GM12865 (cell line): Measurements from ENCODE around the gene LTA4H.

Source experiments
- DNase-seq: peaks from one replicate; pipeline ENCODE4 v3.0.0; 2010; ENCODE audit warnings: low read depth
- H3K4me3 ChIP-seq: 2 replicates; pipeline ENCODE4 v1.5.1; 2011; ENCODE audit warnings: mild to moderate bottlenecking, low read depth, low read length, control low read depth
- TF ChIP-seq, protein P1 (sequence below): IDR thresholded peaks from 2 replicates; pipeline ENCODE4 v1.5.1; 2011; ENCODE audit warnings: low read length, control low read depth, low read depth, inconsistent platforms; ENCODE audit not compliant: insufficient read depth; ENCODE audit errors: missing control alignments

LTA4H gene

GRCh38 chr12:96064966-96065365 lies 29.6 kb upstream of the LTA4H start:
- DNase-seq, result no peak
- TF ChIP-seq, protein P1, sequence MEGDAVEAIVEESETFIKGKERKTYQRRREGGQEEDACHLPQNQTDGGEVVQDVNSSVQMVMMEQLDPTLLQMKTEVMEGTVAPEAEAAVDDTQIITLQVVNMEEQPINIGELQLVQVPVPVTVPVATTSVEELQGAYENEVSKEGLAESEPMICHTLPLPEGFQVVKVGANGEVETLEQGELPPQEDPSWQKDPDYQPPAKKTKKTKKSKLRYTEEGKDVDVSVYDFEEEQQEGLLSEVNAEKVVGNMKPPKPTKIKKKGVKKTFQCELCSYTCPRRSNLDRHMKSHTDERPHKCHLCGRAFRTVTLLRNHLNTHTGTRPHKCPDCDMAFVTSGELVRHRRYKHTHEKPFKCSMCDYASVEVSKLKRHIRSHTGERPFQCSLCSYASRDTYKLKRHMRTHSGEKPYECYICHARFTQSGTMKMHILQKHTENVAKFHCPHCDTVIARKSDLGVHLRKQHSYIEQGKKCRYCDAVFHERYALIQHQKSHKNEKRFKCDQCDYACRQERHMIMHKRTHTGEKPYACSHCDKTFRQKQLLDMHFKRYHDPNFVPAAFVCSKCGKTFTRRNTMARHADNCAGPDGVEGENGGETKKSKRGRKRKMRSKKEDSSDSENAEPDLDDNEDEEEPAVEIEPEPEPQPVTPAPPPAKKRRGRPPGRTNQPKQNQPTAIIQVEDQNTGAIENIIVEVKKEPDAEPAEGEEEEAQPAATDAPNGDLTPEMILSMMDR, result no peak
- no peak overlapping the region for H3K4me3 ChIP-seq

DNA sequence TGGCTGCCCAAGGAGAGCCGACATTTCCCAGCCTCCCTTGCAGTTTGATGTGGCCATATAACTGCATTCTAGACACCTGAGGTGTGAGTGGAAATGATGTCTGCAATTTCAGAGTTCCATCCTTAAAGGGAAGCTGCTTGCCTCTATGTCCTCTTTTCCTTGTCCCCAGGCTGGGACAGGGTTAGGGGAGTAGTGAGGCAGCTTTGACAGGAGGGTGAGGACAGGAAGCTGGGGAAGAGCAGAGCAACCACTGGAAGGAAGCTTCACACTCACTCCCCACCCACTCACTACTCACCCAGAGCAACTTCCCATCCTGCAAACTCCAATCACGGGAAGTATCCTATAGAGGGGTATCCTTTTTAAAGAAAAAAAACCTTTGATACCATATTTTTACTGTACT lies 28.9 kb upstream of the LTA4H start:
- no peak for DNase-seq
- TF ChIP-seq, protein P1, result no peak
- H3K4me3 ChIP-seq, result no peak overlapping the region

DNA sequence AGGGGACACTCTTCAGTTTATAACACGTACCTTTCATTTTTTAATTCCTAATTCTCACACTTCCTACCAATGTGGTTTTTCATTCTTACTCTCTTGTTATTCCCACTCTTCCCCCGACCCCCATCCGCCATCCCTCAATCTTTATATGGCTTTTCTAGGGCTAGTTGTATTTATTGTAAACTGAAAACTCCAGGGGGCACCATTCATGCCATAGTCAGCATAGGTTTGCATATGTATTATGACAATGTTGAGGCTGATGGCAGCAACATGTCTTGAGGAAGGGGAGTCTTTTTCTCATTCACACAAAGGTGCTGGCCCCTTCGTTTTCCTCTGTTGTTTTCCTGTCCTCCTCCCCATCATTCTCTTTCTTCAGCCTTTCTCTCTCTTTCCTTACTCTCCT lies 27.7 kb upstream of the LTA4H start:
- H3K4me3 ChIP-seq, result no peak overlapping the region
- TF ChIP-seq, protein P1, result no peak
- DNase-seq, result peak; percentile 21

DNA sequence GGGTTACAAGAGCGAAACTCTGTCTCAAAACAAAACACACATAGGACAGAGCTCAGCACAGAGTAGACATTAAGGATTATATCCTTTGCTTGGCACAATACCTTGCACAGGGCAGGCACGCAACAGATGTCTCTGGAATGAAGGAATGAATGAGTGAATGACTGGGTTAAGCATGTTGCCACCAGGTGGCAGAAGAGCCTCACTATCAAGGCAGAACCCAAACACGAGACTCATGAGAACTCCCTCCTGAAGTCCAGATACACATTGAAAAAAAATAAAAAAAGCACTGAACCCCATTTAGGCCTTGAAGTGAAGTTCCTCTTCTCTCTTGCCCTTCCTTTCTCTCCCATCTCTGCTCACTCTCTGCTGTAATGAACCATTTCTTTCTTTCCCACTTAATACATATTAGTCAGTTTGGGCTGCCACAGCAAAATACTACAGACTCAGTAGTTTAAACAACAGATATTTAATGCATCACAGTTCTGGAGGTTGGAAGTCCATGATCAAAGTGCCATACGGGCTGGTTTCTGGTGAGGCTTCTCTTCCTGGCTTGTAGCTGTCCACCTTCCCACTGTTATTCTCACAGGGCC lies 26.6 kb upstream of the LTA4H start:
- no peak overlapping the region for H3K4me3 ChIP-seq
- DNase-seq, result peak; percentile 88
- TF ChIP-seq, protein P1, result peak; percentile 78

- no peak for DNase-seq
- TF ChIP-seq, protein P1, result no peak
- H3K4me3 ChIP-seq, result no peak overlapping the region
These were observed 25.9 kb upstream of the LTA4H start for GRCh38 chr12:96061323-96061722.

GRCh38 chr12:96060041-96060440 lies 24.7 kb upstream of the LTA4H start:
- no peak overlapping the region for H3K4me3 ChIP-seq
- TF ChIP-seq, protein P1, result no peak
- no peak for DNase-seq

GRCh38 chr12:96057986-96058553 lies 22.7 kb upstream of the LTA4H start:
- DNase-seq, result no peak
- no peak overlapping the region for H3K4me3 ChIP-seq
- TF ChIP-seq, protein P1, result no peak
